ENCODE results near the gene KLHDC1.
"Not testable (repeated sequence)": the region's sequence is repeated elsewhere in the genome, so short reads cannot be mapped to it uniquely, and the experiment has no call there.

The KLHDC1 gene

DNA sequence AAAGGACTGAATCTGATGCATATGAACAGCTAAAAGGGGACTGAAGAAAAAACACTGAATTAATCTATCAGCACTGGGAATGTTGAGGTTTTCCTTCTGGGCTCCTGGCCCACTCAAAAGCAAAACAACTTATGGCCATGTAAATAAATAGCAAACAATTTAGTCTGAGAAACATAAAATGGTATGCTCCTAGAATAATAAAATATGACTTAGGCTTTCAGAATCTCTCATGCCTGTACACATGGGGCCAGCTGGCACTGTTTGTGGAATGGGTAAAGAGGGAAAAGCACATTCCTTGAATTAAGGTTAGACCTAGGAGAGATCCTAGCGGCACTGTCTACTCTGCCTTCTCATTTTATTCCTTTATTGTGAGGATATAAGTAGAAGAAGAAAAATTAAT, 81.2 kb downstream of the KLHDC1 start:
- H3K27ac ChIP-seq: no peak overlapping the region
- no peak for DNase-seq (ENCODE audit: low read depth, low spot score)

DNA sequence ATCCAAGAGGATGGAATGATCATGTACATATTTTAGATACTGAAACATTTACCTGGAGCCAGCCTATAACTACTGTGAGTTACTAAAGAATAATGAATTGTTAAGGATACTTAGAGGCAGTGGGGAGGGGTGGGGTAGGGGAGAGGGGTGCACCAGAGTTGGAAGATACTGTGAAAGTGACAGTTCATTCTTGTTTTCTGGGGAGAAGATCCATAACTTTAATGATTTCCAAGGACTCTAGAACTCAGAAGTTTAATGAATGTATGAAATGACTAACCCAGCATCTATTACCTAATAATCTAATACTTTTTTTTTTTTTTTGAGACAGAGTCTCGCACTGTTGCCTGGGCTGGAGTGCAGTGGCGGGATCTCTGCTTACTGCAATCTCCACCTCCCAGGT, 85.5 kb downstream of the KLHDC1 start:
- DNase-seq (ENCODE audit: low read depth, low spot score): no peak
- H3K27ac ChIP-seq: no peak overlapping the region

DNA sequence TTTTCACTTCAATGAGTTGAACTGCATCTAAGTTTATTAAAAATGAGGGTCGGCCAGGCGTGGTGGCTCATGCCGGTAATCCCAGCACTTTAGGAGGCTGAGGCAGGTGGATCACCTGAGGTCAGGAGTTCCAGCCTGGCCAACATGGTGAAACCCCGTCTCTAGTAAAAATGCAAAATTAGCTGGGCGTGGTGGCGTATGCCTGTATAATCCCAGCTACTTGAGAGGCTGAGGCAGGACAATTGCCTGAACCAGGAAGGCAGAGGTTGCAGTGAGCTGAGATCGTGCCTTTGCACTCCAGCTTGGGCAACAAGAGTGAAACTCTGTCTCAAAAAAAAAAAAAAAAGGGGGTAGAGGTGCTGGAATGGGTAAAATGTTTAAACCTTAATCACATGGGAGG, 88.1 kb downstream of the KLHDC1 start:
- not testable (repeated sequence) for H3K27ac ChIP-seq; DNase-seq (ENCODE audit: low read depth, low spot score)

DNA sequence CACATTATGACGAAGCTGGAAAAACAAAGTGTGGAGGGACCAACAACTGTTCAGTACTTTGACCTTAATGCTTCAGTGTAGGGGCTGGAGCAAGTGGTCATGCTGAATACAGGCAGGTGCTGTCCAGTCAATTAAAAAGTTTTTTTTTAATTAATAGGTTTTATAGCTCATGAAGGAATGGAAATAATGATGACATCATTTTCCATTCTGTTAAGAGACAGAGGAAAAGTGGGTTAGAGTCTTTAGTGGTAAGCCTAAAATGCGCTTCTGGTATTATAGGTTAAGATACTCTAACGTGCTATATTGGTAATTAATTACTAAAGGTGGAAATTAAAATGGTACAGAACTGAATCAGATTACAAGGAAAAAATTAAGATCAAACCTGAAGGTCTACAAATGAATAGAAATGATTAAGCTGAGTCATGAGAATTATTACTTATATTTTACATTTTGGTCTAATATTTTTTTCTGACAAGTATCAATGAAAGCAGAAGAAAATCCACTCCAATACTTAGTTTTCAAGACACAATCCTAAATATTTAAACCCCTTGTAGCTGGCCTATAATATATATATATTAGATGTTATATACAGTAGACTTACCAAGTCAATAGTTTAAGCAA, 90.6 kb downstream of the KLHDC1 start:
- DNase-seq (ENCODE audit: low read depth, low spot score): no peak
- H3K27ac ChIP-seq: no peak overlapping the region

DNA sequence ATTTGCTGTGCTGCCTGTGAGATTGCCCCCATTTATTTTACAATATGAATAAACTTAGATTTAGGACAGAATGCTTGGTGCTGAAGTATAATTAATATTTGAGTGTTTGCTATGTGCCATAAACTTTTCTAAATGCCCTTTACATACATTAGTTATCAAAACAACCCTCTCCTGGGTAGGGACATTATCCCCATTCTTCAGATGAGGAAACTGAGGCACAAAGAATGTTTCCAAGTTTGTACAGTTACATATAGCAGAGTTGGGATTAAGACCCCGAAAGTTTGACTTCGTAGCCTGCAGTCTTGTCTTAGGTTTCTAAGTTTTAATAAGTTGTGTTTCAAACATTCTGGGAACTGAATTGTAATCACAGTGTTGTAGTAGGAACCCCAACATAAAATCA, 93.4 kb downstream of the KLHDC1 start:
- no peak for DNase-seq (ENCODE audit: low read depth, low spot score)
- H3K27ac ChIP-seq: no peak overlapping the region

DNA sequence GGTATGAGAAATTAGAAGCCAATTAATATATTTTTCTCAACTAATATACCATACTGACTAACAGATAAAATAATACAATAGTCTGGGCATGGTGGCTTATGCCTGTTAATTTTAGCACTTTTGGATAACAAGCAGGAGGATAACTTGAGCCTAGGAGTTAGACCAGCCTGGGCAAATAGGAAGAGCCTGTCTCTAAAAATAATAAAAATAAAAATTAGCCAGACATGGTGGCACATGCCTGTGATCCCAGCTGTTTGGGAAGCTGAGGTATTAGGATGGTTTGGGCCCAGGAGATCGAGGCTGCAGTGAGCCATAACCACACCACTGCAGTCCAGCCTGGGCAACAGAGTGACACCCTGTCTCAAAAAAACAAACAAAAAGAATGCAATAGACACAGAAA, 99.7 kb downstream of the KLHDC1 start:
- H3K27ac ChIP-seq: no peak overlapping the region
- no peak for DNase-seq (ENCODE audit: low read depth, low spot score)

DNA sequence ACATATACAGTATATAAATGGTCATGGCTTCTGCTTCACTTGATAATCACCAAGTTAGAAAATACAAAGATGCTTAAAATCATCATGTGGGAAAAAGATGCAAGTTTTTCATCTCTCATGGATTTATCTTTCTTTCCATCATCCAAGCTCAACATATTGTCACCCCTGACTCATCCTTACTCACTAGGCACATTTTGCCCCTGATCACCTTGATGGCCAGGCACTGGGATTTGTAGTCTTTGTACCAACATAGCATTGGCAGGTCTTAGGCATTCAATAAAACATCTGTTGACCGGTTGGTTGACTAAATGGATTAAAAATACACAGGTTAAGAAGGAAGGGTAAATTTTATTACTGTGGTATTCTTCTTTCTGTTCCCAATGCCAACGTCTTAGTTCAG, 103.1 kb downstream of the KLHDC1 start:
- H3K27ac ChIP-seq: no peak overlapping the region
- no peak for DNase-seq (ENCODE audit: low read depth, low spot score)
